SK-N-MC (cell line): Measurements from ENCODE around the gene C1QL2.

ENCODE experiments used
- DNase-seq: peaks from one replicate; pipeline ENCODE4 v3.0.0-alpha.2; 2011; ENCODE audit warnings: low read depth, low spot score
- H3K27ac ChIP-seq: fragments of 200-600 bp; sonication (generic); 2 replicates; pipeline ENCODE4 v1.5.1; 2016; ENCODE audit warnings: mixed run types
- H3K36me3 ChIP-seq: fragments of 200-600 bp; sonication (generic); 2 replicates; pipeline ENCODE4 v1.6.1; 2017; ENCODE audit warnings: antibody characterized with exemption, low read length, mixed read lengths; ENCODE audit not compliant: insufficient read depth
- H3K4me3 ChIP-seq: fragments of 200-600 bp; sonication (generic); 2 replicates; pipeline ENCODE4 v1.5.1; 2016
- H3K9ac ChIP-seq: fragments of 200-600 bp; sonication (generic); 2 replicates; pipeline ENCODE4 v1.8.0; 2017; ENCODE audit warnings: mixed run types, mixed read lengths; ENCODE audit not compliant: insufficient read length
- H3K9me3 ChIP-seq: fragments of 200-600 bp; sonication (generic); 2 replicates; pipeline ENCODE4 v1.6.1; 2017; ENCODE audit warnings: low read depth, mild to moderate bottlenecking, antibody characterized with exemption, low read length, moderate library complexity, mixed read lengths
- EZH2 ChIP-seq: fragments of 200-600 bp; sonication (generic); IDR thresholded peaks from one replicate; pipeline ENCODE4 v1.6.1; 2017; ENCODE audit warnings: antibody characterized with exemption
- FOXP2 ChIP-seq: optimal IDR thresholded peaks from 2 replicates; pipeline ENCODE3; 2011; ENCODE audit warnings: mild to moderate bottlenecking, moderate library complexity; ENCODE audit not compliant: insufficient read depth; ENCODE audit errors: extremely low read length, control extremely low read depth
- POLR2AphosphoS5 ChIP-seq: IDR thresholded peaks from 2 replicates; pipeline ENCODE4 v1.6.1; 2012; ENCODE audit warnings: mild to moderate bottlenecking, low read depth, low read length, borderline replicate concordance

C1QL2 gene

DNA sequence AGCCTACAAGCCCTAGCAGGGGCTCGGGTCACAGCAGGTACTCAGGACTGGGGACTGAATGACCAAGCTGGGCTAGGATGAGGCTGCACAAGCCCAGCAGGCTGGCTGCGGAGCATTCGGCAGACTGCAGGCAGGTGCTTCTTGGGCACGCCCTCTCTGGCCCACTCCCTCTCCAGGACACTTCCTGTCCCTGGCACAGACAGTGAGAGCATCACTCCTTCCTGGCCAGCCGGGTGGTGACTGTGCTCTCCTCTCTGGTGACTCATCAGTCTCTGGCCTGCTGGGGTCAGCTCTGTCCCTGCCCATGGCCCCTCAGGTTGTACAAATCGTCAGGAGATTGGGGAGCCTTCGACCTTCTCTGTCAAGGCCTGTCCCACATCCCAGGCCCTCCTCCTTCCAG, 22.5 kb downstream of the C1QL2 start:
- no peaks in the 10 kb centered on the region for H3K36me3 ChIP-seq
- no peak overlapping the region for H3K27ac ChIP-seq
- no peak overlapping the region for H3K9ac ChIP-seq
- no peak overlapping the region for H3K4me3 ChIP-seq
- DNase-seq: no peak
- TF ChIP-seq POLR2AphosphoS5 (no peak), FOXP2 (no peak), EZH2 (no peak)
- H3K9me3 ChIP-seq: no peaks in the 10 kb centered on the region

DNA sequence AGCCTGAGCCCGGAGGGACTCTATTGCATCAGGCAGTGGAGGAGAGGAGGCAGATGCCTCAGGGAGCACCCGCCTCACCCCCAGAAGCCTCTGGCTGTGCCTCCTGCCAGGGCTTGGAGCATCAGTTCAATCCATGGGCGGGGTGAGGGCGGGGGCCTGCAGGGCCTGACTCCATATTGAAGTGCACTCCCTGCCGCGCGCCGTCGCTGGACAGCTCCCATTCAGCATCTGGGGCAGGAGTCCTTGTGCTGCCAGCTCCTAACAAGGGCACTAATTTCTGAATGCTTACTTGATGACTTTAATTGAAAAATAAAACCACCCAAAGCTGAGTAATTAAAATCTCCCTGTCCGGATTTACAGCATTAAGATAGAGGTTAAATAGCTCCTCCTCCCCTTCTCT, 23.8 kb downstream of the C1QL2 start:
- DNase-seq: no peak
- H3K9me3 ChIP-seq: no peaks in the 10 kb centered on the region
- H3K9ac ChIP-seq: no peak overlapping the region
- H3K36me3 ChIP-seq: no peaks in the 10 kb centered on the region
- TF ChIP-seq FOXP2 (no peak), EZH2 (no peak), POLR2AphosphoS5 (no peak)
- no peak overlapping the region for H3K4me3 ChIP-seq
- H3K27ac ChIP-seq: no peak overlapping the region

DNA sequence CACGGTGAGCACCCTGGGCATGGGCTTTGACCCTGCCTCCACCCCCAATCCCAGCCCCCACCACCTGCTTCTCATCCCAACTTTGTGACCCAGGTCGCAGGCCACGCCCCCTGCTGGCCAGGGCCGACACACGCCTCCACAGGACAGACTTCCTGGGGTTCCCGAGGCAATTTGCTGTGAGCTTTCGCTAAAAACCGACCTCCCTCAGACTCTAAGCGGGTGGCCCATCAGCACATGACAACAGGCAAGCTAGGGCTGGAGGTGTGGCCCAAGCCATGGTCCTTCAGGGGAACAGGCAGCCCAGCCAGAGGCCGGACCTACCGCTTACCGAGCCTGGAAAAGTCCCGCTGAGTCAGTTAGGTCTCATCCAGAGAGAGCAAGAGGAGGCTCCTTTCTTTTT, 31.9 kb downstream of the C1QL2 start:
- Histone ChIP-seq H3K4me3 (no peak overlapping the region), H3K9ac (no peak overlapping the region), H3K36me3 (no peaks in the 10 kb centered on the region), H3K9me3 (no peaks in the 10 kb centered on the region), H3K27ac (no peak overlapping the region)
- no peak for DNase-seq
- TF ChIP-seq POLR2AphosphoS5: no peak
- TF ChIP-seq FOXP2: no peak
- no peak for TF ChIP-seq EZH2

DNA sequence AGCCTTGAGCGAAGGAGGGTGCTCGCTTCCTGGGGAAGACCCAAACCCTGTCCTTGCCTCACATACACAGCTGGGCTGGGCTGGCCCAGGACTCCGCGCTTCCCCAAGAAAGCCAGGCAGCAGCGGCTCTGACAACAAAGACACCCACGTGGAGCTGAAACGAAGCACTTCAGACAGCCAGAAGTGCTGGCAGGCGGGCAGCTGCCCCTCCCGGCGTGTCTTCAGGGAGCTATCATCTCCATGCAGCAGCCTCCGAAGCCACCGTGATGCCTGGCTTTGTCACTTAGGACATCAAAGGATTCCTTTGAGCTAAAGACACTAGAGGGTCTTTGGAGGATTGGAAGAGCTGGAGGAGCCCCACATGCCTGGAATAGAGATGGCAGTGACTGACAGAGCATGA, 35.2 kb downstream of the C1QL2 start:
- Histone ChIP-seq H3K4me3 (no peak overlapping the region), H3K9me3 (no peaks in the 10 kb centered on the region), H3K27ac (no peak overlapping the region), H3K9ac (no peak overlapping the region), H3K36me3 (no peaks in the 10 kb centered on the region)
- TF ChIP-seq EZH2: no peak
- no peak for TF ChIP-seq POLR2AphosphoS5
- TF ChIP-seq FOXP2: no peak
- DNase-seq: no peak

DNA sequence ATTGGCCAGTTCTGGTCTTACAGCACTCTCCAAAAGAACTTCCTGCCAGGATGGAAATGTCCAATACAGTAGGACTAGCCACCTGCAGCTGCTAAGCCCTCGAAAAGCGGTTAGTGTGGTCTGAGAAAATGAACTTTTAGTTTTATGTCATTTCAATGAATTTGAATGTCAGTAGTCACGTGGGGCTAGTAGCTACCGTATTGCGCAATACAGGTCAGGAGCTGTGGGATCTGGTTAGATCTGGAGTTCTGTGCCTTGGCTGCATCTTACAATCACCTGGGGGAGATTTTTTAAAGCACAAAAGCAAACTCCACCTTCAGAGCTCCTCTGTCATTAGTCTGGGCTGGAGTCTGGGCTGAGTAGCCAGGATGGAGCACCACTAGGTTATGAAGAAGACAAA, 35.9 kb downstream of the C1QL2 start:
- no peaks in the 10 kb centered on the region for H3K36me3 ChIP-seq
- no peak for DNase-seq
- no peak overlapping the region for H3K9ac ChIP-seq
- TF ChIP-seq EZH2: no peak
- TF ChIP-seq POLR2AphosphoS5: no peak
- TF ChIP-seq FOXP2: no peak
- no peaks in the 10 kb centered on the region for H3K9me3 ChIP-seq
- H3K27ac ChIP-seq: no peak overlapping the region
- no peak overlapping the region for H3K4me3 ChIP-seq

DNA sequence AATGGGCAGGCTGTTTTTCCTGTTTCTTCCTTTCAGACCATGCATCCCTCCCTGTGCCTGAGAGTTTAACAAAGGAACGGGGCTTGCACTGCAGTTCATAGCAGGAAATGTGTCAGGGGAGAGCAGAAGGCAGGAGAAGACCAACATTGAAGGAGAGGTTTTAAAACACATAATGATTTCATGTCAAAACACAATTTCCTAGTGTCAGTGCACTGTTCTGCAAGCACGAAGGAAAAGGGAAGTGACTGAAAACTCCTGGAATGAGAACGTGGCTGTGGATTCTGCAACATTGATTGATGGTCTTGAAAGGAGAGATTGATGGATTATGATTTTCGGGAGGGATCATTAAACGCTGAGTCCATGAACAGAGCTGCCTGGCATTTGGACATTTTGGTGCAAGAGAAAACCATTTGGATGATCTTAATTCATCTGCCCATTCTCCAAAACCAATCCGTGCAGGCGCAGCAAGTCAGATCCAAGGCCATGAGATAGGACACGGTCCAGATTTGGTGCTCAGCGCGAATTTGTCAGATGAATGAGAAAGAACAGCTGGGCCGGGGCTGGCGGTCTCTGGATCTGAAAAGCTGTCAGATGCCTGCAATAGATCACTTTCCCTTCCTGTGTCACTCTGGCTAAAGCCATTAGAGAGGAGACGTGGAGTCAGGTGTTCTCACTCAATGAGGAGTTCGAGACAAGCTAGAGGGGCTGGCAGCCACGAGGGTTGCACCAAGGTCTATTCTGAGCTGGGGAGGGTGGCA, 38.4 kb downstream of the C1QL2 start:
- Histone ChIP-seq H3K4me3 (no peak overlapping the region), H3K27ac (no peak overlapping the region), H3K9me3 (no peaks in the 10 kb centered on the region), H3K36me3 (no peaks in the 10 kb centered on the region), H3K9ac (no peak overlapping the region)
- TF ChIP-seq FOXP2: no peak
- TF ChIP-seq EZH2: no peak
- TF ChIP-seq POLR2AphosphoS5: no peak
- DNase-seq: no peak

DNA sequence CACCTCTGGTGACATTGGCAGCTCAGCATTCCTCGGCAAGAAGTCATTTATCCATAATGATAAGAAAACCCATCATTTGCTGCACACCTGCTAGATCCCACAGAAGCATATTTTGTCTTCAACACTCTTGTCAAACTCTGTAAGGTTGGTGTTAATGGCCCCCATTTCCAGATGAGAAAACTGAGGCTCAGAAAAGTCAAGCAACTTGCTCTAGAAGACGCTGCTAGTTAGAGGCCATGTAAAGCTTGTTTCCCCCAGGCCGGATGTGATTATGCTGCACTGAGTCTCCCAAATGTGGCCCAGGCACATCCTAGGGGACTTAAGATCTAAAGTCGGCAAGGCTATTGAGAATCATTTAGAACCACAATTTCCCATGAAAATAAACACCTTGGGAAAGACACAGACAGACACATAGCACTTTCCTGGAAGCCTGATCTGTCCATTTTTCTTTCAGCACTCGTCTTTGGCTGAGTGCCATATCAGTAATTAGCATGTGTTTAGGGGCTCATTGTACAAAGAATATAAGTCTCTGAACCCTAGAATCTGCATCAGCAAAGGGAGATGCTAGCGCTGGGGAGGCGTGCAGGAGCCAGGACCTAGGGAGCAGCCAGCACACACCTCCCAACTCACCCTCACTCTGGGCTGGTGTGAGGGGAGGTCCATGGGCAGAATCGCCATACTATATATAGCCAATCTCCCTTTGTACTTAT, 39.3 kb downstream of the C1QL2 start:
- Histone ChIP-seq H3K9ac (no peak overlapping the region), H3K4me3 (no peak overlapping the region), H3K27ac (no peak overlapping the region), H3K9me3 (no peaks in the 10 kb centered on the region), H3K36me3 (no peaks in the 10 kb centered on the region)
- TF ChIP-seq FOXP2 (no peak), POLR2AphosphoS5 (no peak), EZH2 (no peak)
- no peak for DNase-seq

DNA sequence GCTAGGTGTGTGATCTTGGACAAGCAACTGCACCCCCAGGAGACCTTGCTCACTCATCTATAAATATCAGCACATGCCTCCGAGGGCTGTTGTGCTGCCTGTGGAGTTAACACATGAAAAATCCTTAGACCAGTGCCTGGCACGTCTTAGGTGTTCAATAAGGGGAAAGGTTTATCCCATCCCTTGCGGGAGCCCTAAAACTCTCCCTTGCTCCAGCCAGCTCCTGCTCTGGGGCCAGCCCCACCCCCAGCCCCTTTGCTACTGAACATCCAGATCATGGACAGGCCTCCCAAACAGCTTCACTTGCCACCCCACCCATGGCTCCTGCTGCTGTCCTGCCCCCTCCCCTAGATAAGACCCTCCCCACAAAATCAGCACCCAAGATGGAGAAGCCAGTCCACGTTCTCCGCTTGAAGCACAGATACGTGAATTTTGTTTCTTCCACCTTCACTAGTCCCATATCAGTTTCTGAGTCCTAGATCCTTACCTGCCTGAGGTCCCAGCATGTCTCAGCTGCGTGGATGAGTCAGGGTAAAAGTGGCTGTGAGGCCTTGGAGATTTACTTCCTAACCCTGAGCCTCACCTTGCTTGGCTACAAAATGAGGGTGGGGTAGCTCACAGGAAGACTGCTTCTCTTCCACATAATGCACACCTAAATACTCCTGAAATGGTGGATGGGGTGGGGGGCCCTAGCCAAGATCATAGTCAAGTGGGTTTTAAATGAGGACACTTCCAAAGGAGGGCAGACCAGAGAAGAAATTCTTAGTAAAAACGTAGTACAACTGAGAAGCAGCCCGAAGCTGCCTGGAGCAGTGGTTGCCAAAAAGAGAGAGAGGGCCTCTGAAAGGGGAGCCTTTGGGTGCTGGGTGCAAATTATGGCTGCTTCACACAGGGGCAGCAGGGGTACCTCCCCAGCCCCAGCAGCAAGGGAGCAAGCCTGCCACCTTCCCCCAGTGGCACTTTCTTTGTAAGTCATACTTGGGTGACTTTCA, 40.4 kb downstream of the C1QL2 start:
- Histone ChIP-seq H3K27ac (no peak overlapping the region), H3K36me3 (no peaks in the 10 kb centered on the region), H3K9ac (no peak overlapping the region), H3K9me3 (no peaks in the 10 kb centered on the region), H3K4me3 (no peak overlapping the region)
- no peak for DNase-seq
- no peak for TF ChIP-seq POLR2AphosphoS5
- TF ChIP-seq FOXP2: no peak
- no peak for TF ChIP-seq EZH2
